SK-N-SH treated with all-trans-retinoic acid at 6 μM for 48 hours (cell line): ENCODE results near the gene HSPB7.
"Not testable (repeated sequence)": the region's sequence is repeated elsewhere in the genome, so short reads cannot be mapped to it uniquely, and the experiment has no call there.

Experiments used
- CREB5 ChIP-seq: fragments of 250-450 bp; sonication (Bioruptor Pico); IDR thresholded peaks from 2 replicates; pipeline ENCODE4 v1.5.1; 2020; ENCODE audit warnings: low read depth, mild to moderate bottlenecking, moderate library complexity
- SNAI2 ChIP-seq: fragments of 250-450 bp; sonication (Bioruptor Pico); IDR thresholded peaks from 2 replicates; pipeline ENCODE4 v1.5.0; 2020; ENCODE audit warnings: mild to moderate bottlenecking, moderate library complexity
- ZFP3 ChIP-seq: fragments of 250-450 bp; sonication (Bioruptor Pico); IDR thresholded peaks from 2 replicates; pipeline ENCODE4 v1.5.0; 2020; ENCODE audit warnings: mild to moderate bottlenecking, moderate library complexity
- TF ChIP-seq, protein P1 (sequence below): fragments of 250-450 bp; sonication (Bioruptor Pico); IDR thresholded peaks from 2 replicates; pipeline ENCODE4 v1.5.1; 2021; ENCODE audit warnings: mild to moderate bottlenecking, moderate library complexity

DNA sequence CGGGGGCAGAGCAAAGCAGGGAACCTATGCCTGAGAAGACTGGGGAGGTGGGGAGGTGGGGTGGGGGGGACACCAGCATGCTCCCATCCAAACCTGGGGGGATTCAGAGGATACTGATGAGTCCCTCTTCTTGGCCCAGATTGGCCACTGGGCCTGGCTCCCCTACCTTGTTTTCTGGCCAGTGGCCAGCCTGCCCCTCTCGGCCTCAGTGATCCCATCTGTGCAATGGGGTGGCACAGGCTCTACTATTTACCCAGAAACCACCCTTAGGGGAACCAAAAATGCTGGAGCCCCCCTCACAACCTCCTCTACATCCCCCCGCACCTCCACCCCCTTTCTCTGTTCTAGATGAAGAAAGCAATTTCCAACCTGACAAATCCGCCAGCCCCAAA, 38.7 kb upstream of the HSPB7 start:
- not testable (repeated sequence) for TF ChIP-seq CREB5, SNAI2, ZFP3 (CRISPR knock-in tag)
- TF ChIP-seq, protein P1, sequence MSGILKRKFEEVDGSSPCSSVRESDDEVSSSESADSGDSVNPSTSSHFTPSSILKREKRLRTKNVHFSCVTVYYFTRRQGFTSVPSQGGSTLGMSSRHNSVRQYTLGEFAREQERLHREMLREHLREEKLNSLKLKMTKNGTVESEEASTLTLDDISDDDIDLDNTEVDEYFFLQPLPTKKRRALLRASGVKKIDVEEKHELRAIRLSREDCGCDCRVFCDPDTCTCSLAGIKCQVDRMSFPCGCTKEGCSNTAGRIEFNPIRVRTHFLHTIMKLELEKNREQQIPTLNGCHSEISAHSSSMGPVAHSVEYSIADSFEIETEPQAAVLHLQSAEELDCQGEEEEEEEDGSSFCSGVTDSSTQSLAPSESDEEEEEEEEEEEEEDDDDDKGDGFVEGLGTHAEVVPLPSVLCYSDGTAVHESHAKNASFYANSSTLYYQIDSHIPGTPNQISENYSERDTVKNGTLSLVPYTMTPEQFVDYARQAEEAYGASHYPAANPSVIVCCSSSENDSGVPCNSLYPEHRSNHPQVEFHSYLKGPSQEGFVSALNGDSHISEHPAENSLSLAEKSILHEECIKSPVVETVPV (CRISPR knock-in tag): not testable (repeated sequence)
